Measurements from ENCODE around the gene EZR.

- no peak for TF ChIP-seq CTCF (IDR thresholded peaks at IDR 0.05; ENCODE audit: insufficient read depth, low read depth, low read length)
- no peak for TF ChIP-seq EZH2 (IDR thresholded peaks at IDR 0.05; ENCODE audit: insufficient read depth, low read length)
These were observed 37.1 kb upstream of the EZR start for GRCh38 chr6:158856261-158856660.
